Endothelial cell of umbilical vein (primary cell): ENCODE data around the gene PLPPR3. TPM values are rescaled to one million over a fixed set of nuclear protein-coding genes. Genes with fewer than 3 reads are reported as not detected.

Experiments
- BruUV-seq: library from RNA; stranded (reverse); fragments of 400-500 nt; replicated peaks from 2 replicates; lab custom pipeline; 2021; lab: Mats Ljungman, UMichigan
- CTCF ChIA-PET: fragments of 300-600, 350-600 bp; sonication (Branson Sonifier 250); formaldehyde crosslinking; loops from one replicate; lab custom pipeline; 2021; ENCODE audit warnings: antibody characterized with exemption, inconsistent platforms; lab: Charles Lee
- POLR2A ChIA-PET: fragments of 300-600, 350-600 bp; sonication (Branson Sonifier 250); formaldehyde crosslinking; loops from one replicate; lab custom pipeline; 2021; ENCODE audit warnings: antibody characterized with exemption, inconsistent platforms; lab: Charles Lee
- DNase-seq: peaks from one replicate; pipeline ENCODE4 v3.0.0-alpha.2; 2011; ENCODE audit warnings: low read depth, low spot score
- FAIRE-seq: peaks from 2 replicates; lab custom pipeline; 2011; peaks lifted over from hg19 to GRCh38; lab: Jason Lieb, UNC
- H2AFZ ChIP-seq: 2 replicates; pipeline ENCODE4 v1.6.0; 2012; ENCODE audit warnings: low read depth, low read length, control low read depth, inconsistent platforms
- H3K27ac ChIP-seq: 2 replicates; pipeline ENCODE4 v1.5.1; 2011; ENCODE audit warnings: low read depth, mild to moderate bottlenecking, control low read depth, low read length, moderate library complexity; ENCODE audit not compliant: insufficient read depth
- H3K27me3 ChIP-seq, 2 experiments: 2 replicates each; pipeline versions ENCODE4 v1.6.0 to v1.6.1; 2011; ENCODE audit warnings: low read length in 2 of 2, mixed read lengths in 1 of 2; ENCODE audit not compliant: control insufficient read depth in 2 of 2, insufficient read depth in 2 of 2
- H3K36me3 ChIP-seq, 2 experiments: 2 replicates in 1 of 2; 3 replicates in 1 of 2; pipeline ENCODE4 v1.5.1; 2011; ENCODE audit warnings: low read length in 2 of 2, mild to moderate bottlenecking in 1 of 2, moderate library complexity in 1 of 2; ENCODE audit not compliant: control insufficient read depth in 2 of 2, insufficient read depth in 2 of 2; ENCODE audit errors: extremely low read depth in 1 of 2
- H3K4me1 ChIP-seq: 3 replicates; pipeline ENCODE4 v1.5.1; 2011; ENCODE audit warnings: mild to moderate bottlenecking, low read length; ENCODE audit not compliant: control insufficient read depth, insufficient read depth; ENCODE audit errors: extremely low read depth
- H3K4me2 ChIP-seq: 2 replicates; pipeline ENCODE4 v1.6.1; 2011; ENCODE audit warnings: low read length, control low read depth, mixed read lengths; ENCODE audit not compliant: insufficient read depth
- H3K4me3 ChIP-seq, 3 experiments: fragments of 200-600 bp in 1 of 3; sonication (generic), shearing (Covaris generic) in 1 of 3; replicated peaks in 1 of 3; 2 replicates each; pipeline ENCODE4 v1.5.1; 2011 to 2016; ENCODE audit warnings: control low read depth in 3 of 3, low read length in 3 of 3, mild to moderate bottlenecking in 2 of 3, inconsistent platforms in 1 of 3, low read depth in 1 of 3, moderate library complexity in 1 of 3; ENCODE audit not compliant: insufficient read depth in 1 of 3
- H3K79me2 ChIP-seq: 2 replicates; pipeline ENCODE4 v1.6.0; 2012; ENCODE audit warnings: low read length, inconsistent platforms; ENCODE audit not compliant: control insufficient read depth, insufficient read depth
- H3K9ac ChIP-seq: replicated peaks from 2 replicates; pipeline ENCODE3; 2011; ENCODE audit warnings: low read length, control low read depth; ENCODE audit not compliant: insufficient read depth; ENCODE audit errors: extremely low read depth
- H3K9me1 ChIP-seq: replicated peaks from 3 replicates; pipeline ENCODE4 v1.6.0; 2011; ENCODE audit warnings: mild to moderate bottlenecking, low read length; ENCODE audit not compliant: control insufficient read depth, insufficient read depth; ENCODE audit errors: extremely low read depth
- H3K9me3 ChIP-seq: replicated peaks from 2 replicates; pipeline ENCODE4 v1.5.1; 2012; ENCODE audit warnings: low read length, inconsistent platforms; ENCODE audit not compliant: control insufficient read depth, insufficient read depth
- H4K20me1 ChIP-seq: replicated peaks from 2 replicates; pipeline ENCODE3; 2011; ENCODE audit warnings: mild to moderate bottlenecking, low read length; ENCODE audit not compliant: control insufficient read depth, insufficient read depth; ENCODE audit errors: extremely low read depth
- CTCF ChIP-seq, 2 donors: IDR thresholded peaks; 1 replicate in 1 of 2; 2 replicates in 1 of 2; pipeline ENCODE4 v1.5.1; 2011; ENCODE audit warnings: low read length in 2 of 2, mild to moderate bottlenecking in 2 of 2, moderate library complexity in 2 of 2, control low read depth in 1 of 2, inconsistent platforms in 1 of 2, low read depth in 1 of 2; ENCODE audit not compliant: insufficient read depth in 1 of 2; ENCODE audit errors: extremely low read depth in 1 of 2
- EZH2 ChIP-seq: IDR thresholded peaks from 2 replicates; pipeline ENCODE4 v1.6.1; 2012; ENCODE audit warnings: borderline replicate concordance, low read depth, mild to moderate bottlenecking, moderate library complexity, low read length, inconsistent platforms; ENCODE audit not compliant: severe bottlenecking
- FOS ChIP-seq: IDR thresholded peaks from 2 replicates; pipeline ENCODE4 v1.6.1; 2011; ENCODE audit warnings: mild to moderate bottlenecking, low read length, moderate library complexity, borderline replicate concordance; ENCODE audit not compliant: insufficient read depth
- GATA2 ChIP-seq: IDR thresholded peaks from 2 replicates; pipeline ENCODE4 v1.7.0; 2011; ENCODE audit warnings: low read depth, mild to moderate bottlenecking, moderate library complexity, mixed read lengths, low read length; ENCODE audit not compliant: insufficient read length, insufficient read depth
- JUN ChIP-seq: IDR thresholded peaks from 2 replicates; pipeline ENCODE4 v1.6.1; 2011; ENCODE audit warnings: borderline replicate concordance, low read depth; ENCODE audit not compliant: insufficient read length, insufficient read depth
- MAX ChIP-seq: IDR thresholded peaks from 2 replicates; pipeline ENCODE4 v1.6.1; 2011; ENCODE audit not compliant: insufficient read depth, insufficient read length
- MYC ChIP-seq: IDR thresholded peaks from one replicate; pipeline ENCODE4 v1.6.1; 2011; ENCODE audit warnings: mild to moderate bottlenecking, low read depth, low read length
- POLR2A ChIP-seq: IDR thresholded peaks from 2 replicates; pipeline ENCODE4 v1.6.1; 2012; ENCODE audit warnings: low read depth, mild to moderate bottlenecking, control low read depth, low read length
- POLR2AphosphoS5 ChIP-seq: IDR thresholded peaks from 2 replicates; pipeline ENCODE4 v1.6.1; 2012; ENCODE audit warnings: low read depth, mild to moderate bottlenecking, control low read depth, low read length, moderate library complexity; ENCODE audit not compliant: insufficient read depth
- dilution Hi-C: fragments of 300-500 bp; cut with MboI; formaldehyde crosslinking; loops from one replicate; pipeline ENCODE4 v1.15.0; 2019; ENCODE audit warnings: low sequenced_read_pairs; ENCODE audit not compliant: extremely low pct_ligation_motif_present
- intact Hi-C: fragments of 100-400 bp; cut with micrococcal nuclease; formaldehyde crosslinking; loops from one replicate; pipeline ENCODE4 v1.10.0; 2022
- polyA plus RNA-seq, 4 experiments: library from polyadenylated mRNA; depleted of rRNA in 3 of 4; stranded (reverse) in 3 of 4; unstranded in 1 of 4; fragments of >200 nt; gene quantifications; 2 replicates each; pipeline versions ENCODE4 v1.2.1 to v1.2.3, GENCODE V29; 2011 to 2012; ENCODE audit warnings: missing spikeins in 1 of 4
- total RNA-seq: library from RNA; stranded (reverse); gene quantifications from 2 replicates; pipeline ENCODE4 v1.2.3, GENCODE V29; 2021

The PLPPR3 gene
- total and polyA plus RNA-seq, 2 donors (not counting 3 experiments of a cell fraction or from before 2014, with no cell fraction given), result 1.1 to 1.2 TPM

GRCh38 chr19:810883-811489 lies 10.8 kb downstream of the PLPPR3 start:
- Histone ChIP-seq H3K4me3 (no peak overlapping the region), H3K4me2 (no peak overlapping the region), H3K36me3 (peaks cover 40 to 48% of the 10 kb centered on the region in 2 experiments), H3K9me1 (no peaks in the 10 kb centered on the region), H4K20me1 (peaks cover 3% of the 10 kb centered on the region), H3K27ac (no peak overlapping the region), H3K4me1 (no peaks in the 10 kb centered on the region), H3K9me3 (no peaks in the 10 kb centered on the region), H3K27me3 (no peaks in the 10 kb centered on the region), H3K9ac (no peak overlapping the region), H3K79me2 (peaks cover 38% of the 10 kb centered on the region), H2AFZ (no peak overlapping the region)
- dilution Hi-C loops, result no loop called here
- POLR2A ChIA-PET, result no interaction called here
- intact Hi-C loops, result no loop called here
- CTCF ChIA-PET, result interaction anchor here (1.0 kb wide), 2 partner anchors 9 to 12 kb away, joined by 3 to 4 read pairs; no protein-coding TSS in a partner anchor
- no TSS peak for BruUV-seq
- TF ChIP-seq JUN (no peak), POLR2AphosphoS5 (peak; percentile 15)
- no peak for FAIRE-seq
- no peak for DNase-seq

- Histone ChIP-seq H3K36me3 (peaks cover 47 to 53% of the 10 kb centered on the region in 2 experiments), H3K27me3 (no peaks in the 10 kb centered on the region)
These were observed 11.5 kb downstream of the PLPPR3 start for GRCh38 chr19:810077-810855.

More at GRCh38 chr19:810077-810855, 11.5 kb downstream of the PLPPR3 start:
- dilution Hi-C loops, result no loop called here
- Histone ChIP-seq H3K9me1 (no peaks in the 10 kb centered on the region), H3K4me2 (no peak overlapping the region), H3K4me1 (no peaks in the 10 kb centered on the region), H4K20me1 (peaks cover 3% of the 10 kb centered on the region), H3K79me2 (peaks cover 46% of the 10 kb centered on the region), H3K27ac (no peak overlapping the region), H2AFZ (no peak overlapping the region), H3K9me3 (no peaks in the 10 kb centered on the region), H3K4me3 (no peak overlapping the region), H3K9ac (no peak overlapping the region)
- POLR2A ChIA-PET, result no interaction called here
- no peak for TF ChIP-seq GATA2
- TF ChIP-seq JUN, result no peak
- no peak for TF ChIP-seq FOS
- TF ChIP-seq MAX, result no peak
- no peak for TF ChIP-seq MYC
- no peak for TF ChIP-seq EZH2
- no peak for TF ChIP-seq POLR2AphosphoS5
- no peak for TF ChIP-seq CTCF (IDR thresholded peaks at IDR 0.05; ENCODE audit: extremely low read depth in 1 of 2, insufficient read depth in 1 of 2, low read depth in 1 of 2, low read length in 2 of 2)
- TF ChIP-seq POLR2A, result no peak
- FAIRE-seq, result no peak
- no peak for DNase-seq
- no TSS peak for BruUV-seq
- intact Hi-C loops, result no loop called here
- CTCF ChIA-PET, result interaction anchor here (1.0 kb wide), 1 partner anchor 8 kb away, joined by 3 read pairs; no protein-coding TSS in a partner anchor
